Measurements from ENCODE around the gene NSA2. TPM values are rescaled to one million over a fixed set of nuclear protein-coding genes. Genes with fewer than 3 reads are reported as not detected.
"Not testable (repeated sequence)": the region's sequence is repeated elsewhere in the genome, so short reads cannot be mapped to it uniquely, and the experiment has no call there.

The NSA2 gene
- polyA plus RNA-seq (ENCODE audit: low read depth in 6 of 6), result 10 to 100 TPM; 39.9 to 93.1 (median 64.7) TPM

GRCh38 chr5:74766849-74767578, at the start of gene NSA2, which contains the start of gene GFM2:
TSS of gene NSA2 (plus strand) at chr5:74767249. CDS start at chr5:74767361, 112 bp downstream.
TSS of gene GFM2 (minus strand) at chr5:74767117. CDS start at chr5:74763742, 3,375 bp downstream.
- peaks cover 6 to 9% of the 10 kb centered on the region in 2 donors for H3K36me3 Mint-ChIP-seq
- ATAC-seq (ENCODE audit: low read depth in 2 of 2) (peak; percentile 84 to 86), DNase-seq (peak; percentile 91)
- peaks cover 5 to 37% (median 11%) of the 10 kb centered on the region in 3 donors for H3K4me1 Mint-ChIP-seq
- H3K9me3 Mint-ChIP-seq, result no peaks in the 10 kb centered on the region
- H3K4me3 Mint-ChIP-seq, result peak within 1 kb of the TSS; percentile 95 to 100 (median 100)
- no peaks in the 10 kb centered on the region for H3K27me3 Mint-ChIP-seq
- peak within 1 kb of the TSS; percentile 95 to 100 (median 99) for H3K27ac Mint-ChIP-seq

GRCh38 chr5:74717596-74717995, 49.5 kb upstream of the NSA2 start:
- H3K27ac Mint-ChIP-seq, result no peak overlapping the region
- H3K36me3 Mint-ChIP-seq, result peaks cover 5 to 9% of the 10 kb centered on the region in 2 donors
- no peaks in the 10 kb centered on the region for H3K27me3 Mint-ChIP-seq
- no peak for ATAC-seq (ENCODE audit: low read depth in 2 of 2)
- no peaks in the 10 kb centered on the region for H3K9me3 Mint-ChIP-seq
- H3K4me3 Mint-ChIP-seq, result no peak overlapping the region
- DNase-seq, result no peak
- no peaks in the 10 kb centered on the region for H3K4me1 Mint-ChIP-seq

GRCh38 chr5:74722271-74722670, 44.8 kb upstream of the NSA2 start:
- ATAC-seq (ENCODE audit: low read depth in 2 of 2), result no peak
- no peaks in the 10 kb centered on the region for H3K9me3 Mint-ChIP-seq
- H3K4me1 Mint-ChIP-seq, result no peaks in the 10 kb centered on the region
- no peak overlapping the region for H3K4me3 Mint-ChIP-seq
- no peaks in the 10 kb centered on the region for H3K27me3 Mint-ChIP-seq
- H3K36me3 Mint-ChIP-seq, result peaks cover 16 to 19% of the 10 kb centered on the region in 2 donors
- H3K27ac Mint-ChIP-seq, result no peak overlapping the region
- no peak for DNase-seq

- ATAC-seq (ENCODE audit: low read depth in 2 of 2) (no peak), DNase-seq (no peak)
- H3K27ac Mint-ChIP-seq, result peak overlapping the region in 1 of 6 donors; percentile 2
- H3K9me3 Mint-ChIP-seq, result no peaks in the 10 kb centered on the region
- H3K27me3 Mint-ChIP-seq, result no peaks in the 10 kb centered on the region
- H3K4me1 Mint-ChIP-seq, result no peaks in the 10 kb centered on the region
- H3K4me3 Mint-ChIP-seq, result no peak overlapping the region
- peaks cover 16 to 19% of the 10 kb centered on the region in 2 donors for H3K36me3 Mint-ChIP-seq
These were observed 41.7 kb upstream of the NSA2 start for GRCh38 chr5:74725331-74725730.

- Mint-ChIP-seq H3K4me3 (no peak overlapping the region), H3K36me3 (peaks cover 17 to 37% of the 10 kb centered on the region in 2 donors), H3K27me3 (no peaks in the 10 kb centered on the region), H3K4me1 (no peaks in the 10 kb centered on the region), H3K27ac (no peak overlapping the region), H3K9me3 (no peaks in the 10 kb centered on the region)
- ATAC-seq (ENCODE audit: low read depth in 2 of 2) (no peak), DNase-seq (no peak)
These were observed 30.3 kb upstream of the NSA2 start for GRCh38 chr5:74736759-74737158.

- ATAC-seq (ENCODE audit: low read depth in 2 of 2) (no peak), DNase-seq (no peak)
- H3K4me1 Mint-ChIP-seq, result no peaks in the 10 kb centered on the region
- no peak overlapping the region for H3K27ac Mint-ChIP-seq
- no peaks in the 10 kb centered on the region for H3K9me3 Mint-ChIP-seq
- no peak overlapping the region for H3K4me3 Mint-ChIP-seq
- H3K36me3 Mint-ChIP-seq, result peaks cover 20 to 33% of the 10 kb centered on the region in 2 donors
- H3K27me3 Mint-ChIP-seq, result no peaks in the 10 kb centered on the region
These were observed 28.6 kb upstream of the NSA2 start for GRCh38 chr5:74738406-74738805.

GRCh38 chr5:74748742-74749141, 18.3 kb upstream of the NSA2 start:
- H3K9me3 Mint-ChIP-seq; H3K27me3 Mint-ChIP-seq; ATAC-seq (ENCODE audit: low read depth in 2 of 2); H3K27ac Mint-ChIP-seq; H3K4me3 Mint-ChIP-seq; DNase-seq; H3K4me1 Mint-ChIP-seq: not testable (repeated sequence)
- H3K36me3 Mint-ChIP-seq, result peaks cover 24 to 29% of the 10 kb centered on the region in 2 donors

GRCh38 chr5:74761241-74761640, 5.8 kb upstream of the NSA2 start:
- Mint-ChIP-seq H3K4me3 (no peak overlapping the region), H3K4me1 (peaks cover 5 to 25% (median 13%) of the 10 kb centered on the region in 3 donors), H3K27me3 (no peaks in the 10 kb centered on the region), H3K36me3 (peaks cover 14 to 23% of the 10 kb centered on the region in 2 donors), H3K9me3 (peaks cover 0 to 6% (median 3%) of the 10 kb centered on the region in 7 donors), H3K27ac (peak overlapping the region in 3 of 6 donors; percentile 2 to 87 (median 69))
- no peak for DNase-seq
- no peak for ATAC-seq (ENCODE audit: low read depth in 2 of 2)

GRCh38 chr5:74762599-74762998, 4.5 kb upstream of the NSA2 start:
- no peaks in the 10 kb centered on the region for H3K9me3 Mint-ChIP-seq
- no peak overlapping the region for H3K27ac Mint-ChIP-seq
- no peak for ATAC-seq (ENCODE audit: low read depth in 2 of 2)
- no peak for DNase-seq
- no peaks in the 10 kb centered on the region for H3K27me3 Mint-ChIP-seq
- H3K4me3 Mint-ChIP-seq, result no peak overlapping the region
- H3K4me1 Mint-ChIP-seq, result peaks cover 5 to 32% (median 18%) of the 10 kb centered on the region in 3 donors
- peaks cover 11 to 14% of the 10 kb centered on the region in 2 donors for H3K36me3 Mint-ChIP-seq

- H3K9me3 Mint-ChIP-seq, result no peaks in the 10 kb centered on the region
- H3K27me3 Mint-ChIP-seq, result no peaks in the 10 kb centered on the region
- ATAC-seq (ENCODE audit: low read depth in 2 of 2) (no peak), DNase-seq (no peak)
- peaks cover 5 to 38% (median 18%) of the 10 kb centered on the region in 3 donors for H3K4me1 Mint-ChIP-seq
- no peak overlapping the region for H3K27ac Mint-ChIP-seq
- no peak overlapping the region for H3K4me3 Mint-ChIP-seq
- peaks cover 9 to 11% of the 10 kb centered on the region in 2 donors for H3K36me3 Mint-ChIP-seq
These were observed 3.5 kb upstream of the NSA2 start for GRCh38 chr5:74763504-74763903.

- no peaks in the 10 kb centered on the region for H3K27me3 Mint-ChIP-seq
- peaks cover 5 to 40% (median 18%) of the 10 kb centered on the region in 3 donors for H3K4me1 Mint-ChIP-seq
- H3K9me3 Mint-ChIP-seq, result no peaks in the 10 kb centered on the region
- peaks cover 9 to 10% of the 10 kb centered on the region in 2 donors for H3K36me3 Mint-ChIP-seq
- DNase-seq (no peak), ATAC-seq (ENCODE audit: low read depth in 2 of 2) (no peak)
- peak overlapping the region in 3 of 6 donors; percentile 36 to 93 (median 76) for H3K27ac Mint-ChIP-seq
- H3K4me3 Mint-ChIP-seq, result peak overlapping the region; percentile 39 to 100 (median 88)
These were observed 1.8 kb upstream of the NSA2 start for GRCh38 chr5:74765201-74765600.

- DNase-seq (no peak), ATAC-seq (ENCODE audit: low read depth in 2 of 2) (no peak)
- no peaks in the 10 kb centered on the region for H3K27me3 Mint-ChIP-seq
- peaks cover 7 to 9% of the 10 kb centered on the region in 2 donors for H3K36me3 Mint-ChIP-seq
- peak overlapping the region in 3 of 6 donors; percentile 36 to 99 (median 95) for H3K27ac Mint-ChIP-seq
- peak overlapping the region; percentile 95 to 100 (median 100) for H3K4me3 Mint-ChIP-seq
- peaks cover 5 to 37% (median 11%) of the 10 kb centered on the region in 3 donors for H3K4me1 Mint-ChIP-seq
- H3K9me3 Mint-ChIP-seq, result no peaks in the 10 kb centered on the region
These were observed 1.1 kb upstream of the NSA2 start for GRCh38 chr5:74765929-74766328.

- H3K9me3 Mint-ChIP-seq, result no peaks in the 10 kb centered on the region
- DNase-seq (peak; percentile 46), ATAC-seq (ENCODE audit: low read depth in 2 of 2) (peak; percentile 65 to 67)
- H3K27me3 Mint-ChIP-seq, result no peaks in the 10 kb centered on the region
- H3K4me1 Mint-ChIP-seq, result peaks cover 5 to 37% (median 11%) of the 10 kb centered on the region in 3 donors
- H3K4me3 Mint-ChIP-seq, result peak overlapping the region; percentile 95 to 100 (median 100)
- peaks cover 6 to 9% of the 10 kb centered on the region in 2 donors for H3K36me3 Mint-ChIP-seq
- H3K27ac Mint-ChIP-seq, result peak overlapping the region; percentile 95 to 100 (median 99)
These were observed 616 bp upstream of the NSA2 start for GRCh38 chr5:74766418-74766848.

- Mint-ChIP-seq H3K36me3 (peaks cover 6 to 11% of the 10 kb centered on the region in 2 donors), H3K9me3 (no peaks in the 10 kb centered on the region), H3K27me3 (no peaks in the 10 kb centered on the region), H3K27ac (peak overlapping the region; percentile 95 to 100 (median 99)), H3K4me3 (peak overlapping the region; percentile 95 to 100 (median 100)), H3K4me1 (peaks cover 5 to 34% (median 11%) of the 10 kb centered on the region in 3 donors)
- DNase-seq, result no peak
- ATAC-seq (ENCODE audit: low read depth in 2 of 2), result peak; percentile 3 to 11
These were observed 497 bp downstream of the NSA2 start for GRCh38 chr5:74767579-74767913.
